ENCODE measurements around the gene STX19. TPM values are rescaled to one million over a fixed set of nuclear protein-coding genes. Genes with fewer than 3 reads are reported as not detected.
"Not testable (repeated sequence)": the region's sequence is repeated elsewhere in the genome, so short reads cannot be mapped to it uniquely, and the experiment has no call there.

Gene STX19
- total and polyA plus RNA-seq, 7 donors, result not detected

DNA sequence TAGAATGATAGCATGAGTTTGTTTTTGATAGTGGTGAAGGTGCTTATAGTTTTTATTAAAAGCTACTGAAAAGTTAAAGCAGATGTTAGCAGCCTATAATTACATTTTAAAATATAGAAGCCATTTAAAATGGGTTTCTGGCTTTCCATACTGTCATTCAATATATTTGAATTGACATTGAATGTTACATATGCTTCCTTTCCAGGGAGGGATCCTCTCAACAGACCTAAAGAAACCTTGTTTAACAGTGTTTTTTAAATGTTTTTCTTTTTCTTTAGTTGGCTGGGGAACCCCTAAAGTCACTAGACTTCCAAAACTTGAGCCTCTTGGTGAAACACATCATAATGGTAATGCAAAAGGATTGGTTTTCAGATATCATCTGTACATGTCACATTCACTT is 22.1 kb upstream of the STX19 start:
- Histone ChIP-seq H3K4me3 (no peak overlapping the region), H3K9me3 (no peaks in the 10 kb centered on the region), H3K27me3 (ENCODE audit: insufficient read depth in 3 of 3, low read length in 2 of 3) (no peaks in the 10 kb centered on the region), H3K36me3 (ENCODE audit: insufficient read depth in 1 of 2, low read depth in 1 of 2) (peaks cover 0 to 7% of the 10 kb centered on the region in 2 donors), H3K4me1 (no peaks in the 10 kb centered on the region), H3K27ac (no peak overlapping the region)
- ATAC-seq, result no peak
- TF ChIP-seq, protein P1, sequence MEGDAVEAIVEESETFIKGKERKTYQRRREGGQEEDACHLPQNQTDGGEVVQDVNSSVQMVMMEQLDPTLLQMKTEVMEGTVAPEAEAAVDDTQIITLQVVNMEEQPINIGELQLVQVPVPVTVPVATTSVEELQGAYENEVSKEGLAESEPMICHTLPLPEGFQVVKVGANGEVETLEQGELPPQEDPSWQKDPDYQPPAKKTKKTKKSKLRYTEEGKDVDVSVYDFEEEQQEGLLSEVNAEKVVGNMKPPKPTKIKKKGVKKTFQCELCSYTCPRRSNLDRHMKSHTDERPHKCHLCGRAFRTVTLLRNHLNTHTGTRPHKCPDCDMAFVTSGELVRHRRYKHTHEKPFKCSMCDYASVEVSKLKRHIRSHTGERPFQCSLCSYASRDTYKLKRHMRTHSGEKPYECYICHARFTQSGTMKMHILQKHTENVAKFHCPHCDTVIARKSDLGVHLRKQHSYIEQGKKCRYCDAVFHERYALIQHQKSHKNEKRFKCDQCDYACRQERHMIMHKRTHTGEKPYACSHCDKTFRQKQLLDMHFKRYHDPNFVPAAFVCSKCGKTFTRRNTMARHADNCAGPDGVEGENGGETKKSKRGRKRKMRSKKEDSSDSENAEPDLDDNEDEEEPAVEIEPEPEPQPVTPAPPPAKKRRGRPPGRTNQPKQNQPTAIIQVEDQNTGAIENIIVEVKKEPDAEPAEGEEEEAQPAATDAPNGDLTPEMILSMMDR (IDR thresholded peaks at IDR 0.05), result no peak
- DNase-seq, result no peak
- intact Hi-C loops (cut with DNase I), result no loop called here

- DNase-seq, result no peak
Observed at GRCh38 chr3:94049267-94049666, 20.9 kb upstream of the STX19 start.

GRCh38 chr3:94046533-94046932 is 18.1 kb upstream of the STX19 start:
- whole genome bisulfite sequencing, 3 donors, result 96 to 100% (median 97%) methylated on average over 2 of the region's 2 CpGs
- no peak overlapping the region for H3K27ac ChIP-seq
- no peak overlapping the region for H3K4me3 ChIP-seq
- H3K27me3 ChIP-seq (ENCODE audit: insufficient read depth in 3 of 3, low read length in 2 of 3), result no peaks in the 10 kb centered on the region
- intact Hi-C loops (cut with DNase I), result no loop called here
- H3K9me3 ChIP-seq, result no peaks in the 10 kb centered on the region
- ATAC-seq, result no peak
- TF ChIP-seq, protein P1 (IDR thresholded peaks at IDR 0.05), result no peak
- DNase-seq, result no peak
- peaks cover 0 to 7% of the 10 kb centered on the region in 2 donors for H3K36me3 ChIP-seq (ENCODE audit: insufficient read depth in 1 of 2, low read depth in 1 of 2)
- H3K4me1 ChIP-seq, result no peaks in the 10 kb centered on the region

More at GRCh38 chr3:94049267-94049666, 20.9 kb upstream of the STX19 start:
- intact Hi-C loops (cut with DNase I), result no loop called here
- Histone ChIP-seq H3K9me3 (no peaks in the 10 kb centered on the region), H3K4me3 (no peak overlapping the region), H3K4me1 (no peaks in the 10 kb centered on the region), H3K36me3 (ENCODE audit: insufficient read depth in 1 of 2, low read depth in 1 of 2) (peaks cover 0 to 7% of the 10 kb centered on the region in 2 donors), H3K27ac (no peak overlapping the region), H3K27me3 (ENCODE audit: insufficient read depth in 3 of 3, low read length in 2 of 3) (no peaks in the 10 kb centered on the region)
- TF ChIP-seq, protein P1 (IDR thresholded peaks at IDR 0.05), result no peak
- ATAC-seq, result no peak
- 84 to 89% (median 87%) methylated on average over 2 of the region's 2 CpGs for WGBS, 3 donors

DNA sequence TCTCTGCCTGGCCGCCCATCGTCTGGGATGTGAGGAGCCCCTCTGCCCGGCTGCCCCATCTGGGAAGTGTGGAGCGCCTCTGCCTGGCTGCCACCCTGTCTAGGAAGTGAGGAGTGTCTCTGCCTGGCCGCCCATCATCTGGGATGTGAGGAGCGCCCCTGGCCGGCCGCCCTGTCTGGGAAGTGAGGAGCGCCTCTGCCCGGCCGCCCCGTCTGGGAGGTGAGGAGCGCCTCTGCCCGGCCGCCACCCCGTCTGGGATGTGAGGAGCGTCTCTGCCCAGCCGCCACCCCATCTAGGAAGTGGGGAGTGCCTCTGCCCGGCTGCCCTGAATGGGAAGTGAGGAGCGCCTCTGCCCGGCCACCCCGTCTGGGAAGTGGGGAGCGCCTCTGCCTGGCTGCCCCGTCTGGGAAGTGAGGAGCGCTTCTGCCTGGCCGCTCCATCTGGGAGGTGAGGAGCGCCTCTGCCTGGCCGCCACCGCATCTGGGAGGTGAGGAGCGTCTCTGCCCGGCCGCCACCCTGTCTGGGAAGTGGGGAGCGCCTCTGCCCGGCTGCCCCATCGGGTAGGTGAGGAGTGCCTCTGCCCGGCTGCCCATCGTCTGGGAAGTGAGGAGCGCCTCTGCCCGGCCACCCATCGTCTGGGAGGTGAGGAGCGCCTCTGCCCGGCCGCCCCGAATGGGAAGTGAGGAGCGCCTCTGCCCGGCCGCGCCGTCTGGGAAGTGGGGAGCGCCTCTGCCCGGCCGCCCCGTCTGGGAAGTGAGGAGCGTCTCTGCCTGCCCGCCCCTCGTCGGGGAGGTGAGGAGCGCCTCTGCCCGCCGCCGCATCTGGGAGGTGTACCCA is 15.9 kb upstream of the STX19 start:
- H3K27me3 ChIP-seq (ENCODE audit: insufficient read depth in 3 of 3, low read length in 2 of 3); ATAC-seq; H3K4me1 ChIP-seq; H3K4me3 ChIP-seq; H3K27ac ChIP-seq; H3K36me3 ChIP-seq (ENCODE audit: insufficient read depth in 1 of 2, low read depth in 1 of 2); intact Hi-C loops (cut with DNase I); H3K9me3 ChIP-seq: not testable (repeated sequence)
- peak in 1 of 2 donors; percentile 35 for DNase-seq
- WGBS, 3 donors, result 97 to 99% (median 98%) methylated on average over 53 to 61 of the region's 61 CpGs

- no peak for DNase-seq
- intact Hi-C loops (cut with DNase I), result no loop called here
- Histone ChIP-seq H3K9me3 (no peaks in the 10 kb centered on the region), H3K4me1 (no peaks in the 10 kb centered on the region), H3K36me3 (ENCODE audit: insufficient read depth in 1 of 2, low read depth in 1 of 2) (peaks cover 0 to 5% of the 10 kb centered on the region in 2 donors), H3K4me3 (no peak overlapping the region), H3K27me3 (ENCODE audit: insufficient read depth in 3 of 3, low read length in 2 of 3) (no peaks in the 10 kb centered on the region), H3K27ac (no peak overlapping the region)
- TF ChIP-seq, protein P1 (IDR thresholded peaks at IDR 0.05), result no peak
- 86 to 91% (median 91%) methylated on average over 1 of the region's 1 CpG for WGBS, 3 donors
- ATAC-seq, result no peak
Observed at GRCh38 chr3:94043285-94043684, 14.9 kb upstream of the STX19 start.

All from psoas muscle (tissue), 8 donors.